ENCODE results near the gene C6orf120. TPM values are rescaled to one million over a fixed set of nuclear protein-coding genes. Genes with fewer than 3 reads are reported as not detected.

Gene C6orf120
- total and polyA plus RNA-seq, 2 donors (not counting 3 experiments of a cell fraction or from before 2014, with no cell fraction given): 13.8 to 30.1 TPM

DNA sequence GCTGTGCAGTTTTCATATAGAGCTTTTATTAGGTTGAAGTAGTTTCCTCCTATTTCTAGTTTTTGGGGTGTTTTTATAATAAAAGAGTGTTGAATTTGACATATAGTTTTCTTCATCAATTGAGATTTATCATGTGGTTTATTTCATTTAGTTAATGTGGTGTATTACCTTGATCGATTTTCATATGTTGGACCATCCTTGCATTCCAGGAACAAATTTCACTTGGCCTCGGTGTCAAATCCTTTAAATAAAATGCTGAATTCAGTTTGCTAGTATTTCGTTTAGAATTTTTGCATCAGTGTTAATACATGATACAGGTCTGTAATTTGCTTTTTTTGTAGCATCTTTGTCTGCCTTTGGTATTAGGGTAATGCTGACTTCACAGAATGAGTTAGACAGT, 43.5 kb downstream of the C6orf120 start:
- Histone ChIP-seq H3K79me2 (ENCODE audit: control insufficient read depth, insufficient read depth, low read length) (peaks cover 5% of the 10 kb centered on the region), H3K27ac (ENCODE audit: insufficient read depth, low read depth, low read length) (no peak overlapping the region), H3K4me1 (ENCODE audit: control insufficient read depth, extremely low read depth, insufficient read depth, low read length) (peaks cover 4% of the 10 kb centered on the region), H3K9me1 (replicated peaks; ENCODE audit: control insufficient read depth, extremely low read depth, insufficient read depth, low read length) (no peaks in the 10 kb centered on the region), H3K9me3 (replicated peaks; ENCODE audit: control insufficient read depth, insufficient read depth, low read length) (no peaks in the 10 kb centered on the region), H3K36me3 (ENCODE audit: control insufficient read depth in 2 of 2, extremely low read depth in 1 of 2, insufficient read depth in 2 of 2, low read length in 2 of 2) (no peaks in the 10 kb centered on the region), H3K4me3 (replicated peaks in 1 of 3; ENCODE audit: insufficient read depth in 1 of 3, low read depth in 1 of 3, low read length in 3 of 3) (no peak overlapping the region), H3K4me2 (ENCODE audit: insufficient read depth, low read length) (no peak overlapping the region), H3K27me3 (ENCODE audit: control insufficient read depth in 2 of 2, insufficient read depth in 2 of 2, low read length in 2 of 2) (no peaks in the 10 kb centered on the region), H4K20me1 (replicated peaks; ENCODE audit: control insufficient read depth, extremely low read depth, insufficient read depth, low read length) (no peaks in the 10 kb centered on the region), H2AFZ (ENCODE audit: low read depth, low read length) (no peak overlapping the region), H3K9ac (replicated peaks; ENCODE audit: extremely low read depth, insufficient read depth, low read length) (no peak overlapping the region)
- TF ChIP-seq GATA2 (IDR thresholded peaks at IDR 0.05; ENCODE audit: insufficient read depth, insufficient read length, low read depth, low read length): no peak
- TF ChIP-seq, protein P1, sequence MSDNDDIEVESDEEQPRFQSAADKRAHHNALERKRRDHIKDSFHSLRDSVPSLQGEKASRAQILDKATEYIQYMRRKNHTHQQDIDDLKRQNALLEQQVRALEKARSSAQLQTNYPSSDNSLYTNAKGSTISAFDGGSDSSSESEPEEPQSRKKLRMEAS (IDR thresholded peaks at IDR 0.05; ENCODE audit: insufficient read depth, insufficient read length): no peak
- TF ChIP-seq FOS (IDR thresholded peaks at IDR 0.05; ENCODE audit: borderline replicate concordance, insufficient read depth, low read length): no peak
- no peak for TF ChIP-seq EZH2 (IDR thresholded peaks at IDR 0.05; ENCODE audit: borderline replicate concordance, low read depth, low read length, severe bottlenecking)
- no peak for TF ChIP-seq MYC (IDR thresholded peaks at IDR 0.05; ENCODE audit: low read depth, low read length)
- TF ChIP-seq, protein P2, sequence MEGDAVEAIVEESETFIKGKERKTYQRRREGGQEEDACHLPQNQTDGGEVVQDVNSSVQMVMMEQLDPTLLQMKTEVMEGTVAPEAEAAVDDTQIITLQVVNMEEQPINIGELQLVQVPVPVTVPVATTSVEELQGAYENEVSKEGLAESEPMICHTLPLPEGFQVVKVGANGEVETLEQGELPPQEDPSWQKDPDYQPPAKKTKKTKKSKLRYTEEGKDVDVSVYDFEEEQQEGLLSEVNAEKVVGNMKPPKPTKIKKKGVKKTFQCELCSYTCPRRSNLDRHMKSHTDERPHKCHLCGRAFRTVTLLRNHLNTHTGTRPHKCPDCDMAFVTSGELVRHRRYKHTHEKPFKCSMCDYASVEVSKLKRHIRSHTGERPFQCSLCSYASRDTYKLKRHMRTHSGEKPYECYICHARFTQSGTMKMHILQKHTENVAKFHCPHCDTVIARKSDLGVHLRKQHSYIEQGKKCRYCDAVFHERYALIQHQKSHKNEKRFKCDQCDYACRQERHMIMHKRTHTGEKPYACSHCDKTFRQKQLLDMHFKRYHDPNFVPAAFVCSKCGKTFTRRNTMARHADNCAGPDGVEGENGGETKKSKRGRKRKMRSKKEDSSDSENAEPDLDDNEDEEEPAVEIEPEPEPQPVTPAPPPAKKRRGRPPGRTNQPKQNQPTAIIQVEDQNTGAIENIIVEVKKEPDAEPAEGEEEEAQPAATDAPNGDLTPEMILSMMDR (IDR thresholded peaks at IDR 0.05; ENCODE audit: extremely low read depth in 1 of 2, insufficient read depth in 1 of 2, low read depth in 1 of 2, low read length in 2 of 2): no peak
- no peak for TF ChIP-seq JUN (IDR thresholded peaks at IDR 0.05; ENCODE audit: borderline replicate concordance, insufficient read depth, insufficient read length, low read depth)
- no peak for TF ChIP-seq POLR2A (IDR thresholded peaks at IDR 0.05; ENCODE audit: low read depth, low read length)
- TF ChIP-seq POLR2AphosphoS5 (IDR thresholded peaks at IDR 0.05; ENCODE audit: insufficient read depth, low read depth, low read length): no peak
- no peak for DNase-seq (ENCODE audit: low read depth, low spot score)
- intact Hi-C loops (cut with micrococcal nuclease) (no loop called here), dilution Hi-C loops (cut with MboI; ENCODE audit: extremely low pct_ligation_motif_present, low sequenced_read_pairs) (no loop called here)
- no peak for FAIRE-seq
- BruUV-seq (replicated peaks): no TSS peak
- ChIA-PET POLR2A (no interaction called here), CTCF (interaction anchor here (1.5 kb wide), 1 partner anchor 20 kb away, joined by 3 read pairs; no protein-coding TSS in a partner anchor)
